ENCODE results near the gene LRRTM4.

DNA sequence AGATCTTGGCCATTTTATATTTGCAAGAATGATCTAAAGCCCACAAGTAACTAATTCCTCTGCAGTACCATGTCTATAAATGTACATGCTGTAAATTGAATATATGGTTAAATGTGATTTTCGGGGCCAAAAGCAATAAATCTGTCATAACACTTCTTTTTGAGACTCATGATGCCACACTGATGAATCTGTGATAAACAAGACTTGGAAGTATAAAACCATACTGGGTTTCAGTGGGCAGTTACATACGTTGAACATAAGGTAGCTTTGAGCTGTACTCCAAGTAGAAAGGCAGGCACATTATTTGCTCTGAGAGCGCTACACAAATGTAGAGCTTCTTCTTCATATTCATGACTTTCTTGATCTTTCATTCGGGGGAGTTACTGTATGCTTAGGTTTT lies 792.2 kb downstream of the LRRTM4 start:
- no peak for TF ChIP-seq CTCF (IDR thresholded peaks at IDR 0.05; ENCODE audit: low read length)
- TF ChIP-seq EZH2 (IDR thresholded peaks at IDR 0.05; ENCODE audit: borderline replicate concordance, low read length): no peak

Data from OCI-LY1 (cell line).